Body of pancreas (tissue), 4 donors: Measurements from ENCODE around the gene BMPR2.

Source experiments
- POLR2A ChIP-seq, 3 donors: fragments of 450-650 bp; IDR thresholded peaks; one replicate each; pipeline ENCODE4 v1.6.1; 2016; ENCODE audit warnings: antibody characterized with exemption in 3 of 3, mild to moderate bottlenecking in 2 of 3
- TF ChIP-seq, protein P1 (sequence below), 7 experiments: fragments of 450-650 bp in 4 of 7; fragments of 200-600 bp in 3 of 7; sonication (generic) in 3 of 7; IDR thresholded peaks; one replicate each; pipeline ENCODE4 v1.5.1; 2016 to 2019; ENCODE audit warnings: antibody characterized with exemption in 7 of 7

DNA sequence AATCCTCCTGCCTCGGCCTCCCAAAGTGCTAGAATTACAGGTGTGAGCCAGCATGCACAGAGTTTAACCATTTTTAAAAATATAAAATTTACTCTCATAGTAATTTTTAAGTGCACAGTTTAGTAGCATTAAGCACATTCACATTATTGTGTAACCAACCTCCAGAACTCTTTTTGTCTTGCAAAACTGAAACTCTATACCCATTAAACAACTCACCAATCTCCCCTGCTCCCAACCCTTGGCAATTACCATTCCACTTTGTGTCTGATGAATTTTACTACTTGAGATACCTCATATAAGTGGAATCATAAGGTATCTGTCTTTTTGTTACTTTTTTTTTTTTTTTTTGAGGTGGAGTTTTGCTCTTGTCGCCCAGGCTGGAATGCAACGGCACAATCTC lies 112.5 kb downstream of the BMPR2 start:
- TF ChIP-seq, protein P1, sequence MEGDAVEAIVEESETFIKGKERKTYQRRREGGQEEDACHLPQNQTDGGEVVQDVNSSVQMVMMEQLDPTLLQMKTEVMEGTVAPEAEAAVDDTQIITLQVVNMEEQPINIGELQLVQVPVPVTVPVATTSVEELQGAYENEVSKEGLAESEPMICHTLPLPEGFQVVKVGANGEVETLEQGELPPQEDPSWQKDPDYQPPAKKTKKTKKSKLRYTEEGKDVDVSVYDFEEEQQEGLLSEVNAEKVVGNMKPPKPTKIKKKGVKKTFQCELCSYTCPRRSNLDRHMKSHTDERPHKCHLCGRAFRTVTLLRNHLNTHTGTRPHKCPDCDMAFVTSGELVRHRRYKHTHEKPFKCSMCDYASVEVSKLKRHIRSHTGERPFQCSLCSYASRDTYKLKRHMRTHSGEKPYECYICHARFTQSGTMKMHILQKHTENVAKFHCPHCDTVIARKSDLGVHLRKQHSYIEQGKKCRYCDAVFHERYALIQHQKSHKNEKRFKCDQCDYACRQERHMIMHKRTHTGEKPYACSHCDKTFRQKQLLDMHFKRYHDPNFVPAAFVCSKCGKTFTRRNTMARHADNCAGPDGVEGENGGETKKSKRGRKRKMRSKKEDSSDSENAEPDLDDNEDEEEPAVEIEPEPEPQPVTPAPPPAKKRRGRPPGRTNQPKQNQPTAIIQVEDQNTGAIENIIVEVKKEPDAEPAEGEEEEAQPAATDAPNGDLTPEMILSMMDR (IDR thresholded peaks at IDR 0.05) = no peak
- no peak for TF ChIP-seq POLR2A (IDR thresholded peaks at IDR 0.05)
